Measurements from ENCODE around the gene DOCK1.

DNA sequence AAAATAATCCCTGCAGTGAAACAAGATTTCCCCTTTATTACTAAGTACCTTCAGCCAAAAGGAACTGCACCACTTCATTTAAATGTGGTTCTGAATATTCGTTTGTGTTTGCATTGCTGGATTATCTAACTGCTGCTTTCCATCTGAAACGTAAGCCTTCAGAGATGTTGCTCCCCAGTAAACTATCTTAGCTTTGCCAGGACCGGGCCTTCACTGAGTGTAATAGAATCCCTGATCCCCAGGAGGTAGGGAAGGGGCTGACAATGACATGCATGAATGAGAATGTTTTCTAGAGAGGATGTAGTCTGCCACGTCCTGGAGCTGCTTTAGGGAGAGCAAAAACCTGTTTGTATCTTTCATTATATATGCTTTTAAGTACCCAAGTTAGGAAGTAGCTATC is 310.6 kb downstream of the DOCK1 start:
- TF ChIP-seq CTCF (IDR thresholded peaks at IDR 0.05; ENCODE audit: borderline replicate concordance, extremely low read depth, low read length, poor library complexity, severe bottlenecking) = no peak
- no peak for TF ChIP-seq EZH2 (IDR thresholded peaks at IDR 0.05; ENCODE audit: borderline replicate concordance, low read depth, low read length, severe bottlenecking)

Measured in DND-41 (cell line).